ELR (cell line): ENCODE measurements around the gene MRPL27.
"Not testable (repeated sequence)": the region's sequence is repeated elsewhere in the genome, so short reads cannot be mapped to it uniquely, and the experiment has no call there.

Experiments used
- DNase-seq: peaks from one replicate; pipeline ENCODE4 v3.0.0-alpha.2; 2015; ENCODE audit warnings: low read depth

Gene MRPL27

GRCh38 chr17:50372758-50373556 is at the start of gene MRPL27, which contains the start of gene EME1:
TSS of gene MRPL27 (minus strand) at chr17:50373184. CDS start at chr17:50373170, 14 bp downstream.
TSS of gene EME1 (plus strand) at chr17:50373229. CDS start at chr17:50375209, 1,980 bp downstream.
- peak; percentile 95 for DNase-seq

GRCh38 chr17:50422738-50423137 is 49.8 kb upstream of the MRPL27 start:
- DNase-seq, result no peak

- DNase-seq, result no peak
Measured at GRCh38 chr17:50421308-50422051, 48.5 kb upstream of the MRPL27 start.

GRCh38 chr17:50420419-50421112 is 47.6 kb upstream of the MRPL27 start:
- no peak for DNase-seq

- not testable (repeated sequence) for DNase-seq
Measured at GRCh38 chr17:50419577-50419976, 46.6 kb upstream of the MRPL27 start.

GRCh38 chr17:50414808-50415207 is 41.8 kb upstream of the MRPL27 start:
- peak; percentile 75 for DNase-seq

GRCh38 chr17:50412188-50412732 is 39.3 kb upstream of the MRPL27 start:
- no peak for DNase-seq

- DNase-seq, result no peak
Measured at GRCh38 chr17:50407921-50408320, 34.9 kb upstream of the MRPL27 start.

GRCh38 chr17:50406578-50406977 is 33.6 kb upstream of the MRPL27 start:
- no peak for DNase-seq

GRCh38 chr17:50405351-50405750 is 32.4 kb upstream of the MRPL27 start:
- not testable (repeated sequence) for DNase-seq

- DNase-seq, result not testable (repeated sequence)
Measured at GRCh38 chr17:50399591-50399990, 26.6 kb upstream of the MRPL27 start.

GRCh38 chr17:50398672-50399071 is 25.7 kb upstream of the MRPL27 start:
- not testable (repeated sequence) for DNase-seq

- no peak for DNase-seq
Measured at GRCh38 chr17:50397919-50398285, 24.9 kb upstream of the MRPL27 start.

- DNase-seq, result peak; percentile 91
Measured at GRCh38 chr17:50397111-50397918, 24.3 kb upstream of the MRPL27 start, which contains the start of gene LRRC59. TSS of gene LRRC59 (minus strand) at chr17:50397523. CDS start at chr17:50397317, 206 bp downstream.

GRCh38 chr17:50396261-50397110 is 23.5 kb upstream of the MRPL27 start:
- peak; percentile 80 for DNase-seq

GRCh38 chr17:50394711-50395110 is 21.7 kb upstream of the MRPL27 start:
- peak; percentile 48 for DNase-seq

- DNase-seq, result no peak
Measured at GRCh38 chr17:50393700-50394099, 20.7 kb upstream of the MRPL27 start.

- DNase-seq, result no peak
Measured at GRCh38 chr17:50392621-50393020, 19.6 kb upstream of the MRPL27 start.

GRCh38 chr17:50389534-50389933 is 16.6 kb upstream of the MRPL27 start:
- no peak for DNase-seq

GRCh38 chr17:50388728-50389127 is 15.7 kb upstream of the MRPL27 start:
- DNase-seq, result no peak
